ENCODE data around the gene ELP4. TPM values are rescaled to one million over a fixed set of nuclear protein-coding genes. Genes with fewer than 3 reads are reported as not detected.
A peak's percentile ranks its signal among the peaks of the same experiment; 100 is the strongest.
"Not testable (repeated sequence)": the region's sequence is repeated elsewhere in the genome, so short reads cannot be mapped to it uniquely, and the experiment has no call there.

ELP4 gene, protein sequence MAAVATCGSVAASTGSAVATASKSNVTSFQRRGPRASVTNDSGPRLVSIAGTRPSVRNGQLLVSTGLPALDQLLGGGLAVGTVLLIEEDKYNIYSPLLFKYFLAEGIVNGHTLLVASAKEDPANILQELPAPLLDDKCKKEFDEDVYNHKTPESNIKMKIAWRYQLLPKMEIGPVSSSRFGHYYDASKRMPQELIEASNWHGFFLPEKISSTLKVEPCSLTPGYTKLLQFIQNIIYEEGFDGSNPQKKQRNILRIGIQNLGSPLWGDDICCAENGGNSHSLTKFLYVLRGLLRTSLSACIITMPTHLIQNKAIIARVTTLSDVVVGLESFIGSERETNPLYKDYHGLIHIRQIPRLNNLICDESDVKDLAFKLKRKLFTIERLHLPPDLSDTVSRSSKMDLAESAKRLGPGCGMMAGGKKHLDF
- 26.4 TPM for polyA plus RNA-seq (ENCODE audit: insufficient read length)
- long read RNA-seq, donor 1, full-length matches to known transcripts, result 7 of 7 reads
- long read RNA-seq, donor 1, partial matches to known transcripts, result 0 of 7 reads
- long read RNA-seq, donor 1, other reads (novel, unspliced or antisense), result 0 of 7 reads
- long read RNA-seq, donor 2, full-length matches to known transcripts, result 7 of 7 reads
- long read RNA-seq, donor 2, partial matches to known transcripts, result 0 of 7 reads
- long read RNA-seq, donor 2, other reads (novel, unspliced or antisense), result 0 of 7 reads
- long read RNA-seq, donor 3, full-length matches to known transcripts, result 7 of 7 reads
- long read RNA-seq, donor 3, partial matches to known transcripts, result 0 of 7 reads
- long read RNA-seq, donor 3, other reads (novel, unspliced or antisense), result 0 of 7 reads
- long read RNA-seq, donor 4, full-length matches to known transcripts, result 1 of 1 reads
- long read RNA-seq, donor 4, partial matches to known transcripts, result 0 of 1 reads
- long read RNA-seq, donor 4, other reads (novel, unspliced or antisense), result 0 of 1 reads
- long read RNA-seq, donor 5, full-length matches to known transcripts, result 16 of 16 reads
- long read RNA-seq, donor 5, partial matches to known transcripts, result 0 of 16 reads
- long read RNA-seq, donor 5, other reads (novel, unspliced or antisense), result 0 of 16 reads
- long read RNA-seq, donor 6, full-length matches to known transcripts, result 11 of 11 reads
- long read RNA-seq, donor 6, partial matches to known transcripts, result 0 of 11 reads
- long read RNA-seq, donor 6, other reads (novel, unspliced or antisense), result 0 of 11 reads
- long read RNA-seq, donor 7, full-length matches to known transcripts, result 13 of 13 reads
- long read RNA-seq, donor 7, partial matches to known transcripts, result 0 of 13 reads
- long read RNA-seq, donor 7, other reads (novel, unspliced or antisense), result 0 of 13 reads
- long read RNA-seq, donor 8, full-length matches to known transcripts, result 2 of 2 reads
- long read RNA-seq, donor 8, partial matches to known transcripts, result 0 of 2 reads
- long read RNA-seq, donor 8, other reads (novel, unspliced or antisense), result 0 of 2 reads

DNA sequence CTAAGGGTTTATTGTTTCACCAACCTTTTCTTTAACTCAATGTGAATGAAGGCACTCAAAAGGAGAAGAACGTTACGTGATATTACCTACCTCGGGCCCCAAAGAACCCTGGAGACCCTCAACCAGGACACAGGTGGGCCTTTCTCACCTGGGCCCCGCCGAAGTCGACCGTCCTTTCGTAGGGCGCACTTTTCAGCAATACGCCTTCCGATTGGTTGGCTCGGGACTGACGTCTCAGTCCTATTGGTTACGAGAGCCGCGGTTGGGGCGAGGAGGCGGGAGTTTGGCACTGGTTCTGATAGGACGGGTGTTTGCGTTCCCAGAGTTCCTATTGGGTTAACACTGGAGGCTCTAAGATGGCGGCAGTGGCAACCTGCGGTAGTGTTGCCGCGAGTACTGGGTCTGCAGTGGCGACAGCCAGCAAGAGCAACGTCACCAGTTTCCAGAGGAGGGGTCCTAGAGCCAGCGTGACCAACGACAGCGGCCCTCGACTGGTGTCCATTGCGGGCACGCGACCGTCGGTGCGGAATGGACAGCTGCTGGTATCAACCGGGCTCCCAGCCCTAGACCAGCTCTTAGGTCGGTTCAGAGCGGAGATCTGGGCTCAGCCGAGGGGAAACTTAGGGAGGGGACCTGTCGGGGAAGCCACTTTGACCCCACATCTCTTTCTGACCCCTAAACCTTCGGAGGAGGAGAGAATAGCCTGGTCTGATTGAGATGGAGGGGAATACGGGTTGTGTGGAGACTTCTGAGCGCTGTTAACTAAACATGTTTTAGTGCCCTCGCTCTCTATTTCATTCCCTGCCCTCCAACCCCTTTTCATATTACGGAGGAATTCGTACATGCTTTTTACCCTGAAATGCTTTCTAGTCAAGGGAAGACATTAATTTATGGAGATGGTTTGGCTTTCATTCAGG lies at the start of gene ELP4, which contains the start of gene IMMP1L:
Gene ELP4 (plus strand): TSS at position 339 of the 917 bp plus-strand sequence. CDS start 18 bp downstream, at position 357.
Gene IMMP1L (minus strand): TSS at position 194 of the 917 bp plus-strand sequence. CDS start 46,346 bp downstream, outside the sequence.
- DNase-seq, result peak; percentile 98

DNA sequence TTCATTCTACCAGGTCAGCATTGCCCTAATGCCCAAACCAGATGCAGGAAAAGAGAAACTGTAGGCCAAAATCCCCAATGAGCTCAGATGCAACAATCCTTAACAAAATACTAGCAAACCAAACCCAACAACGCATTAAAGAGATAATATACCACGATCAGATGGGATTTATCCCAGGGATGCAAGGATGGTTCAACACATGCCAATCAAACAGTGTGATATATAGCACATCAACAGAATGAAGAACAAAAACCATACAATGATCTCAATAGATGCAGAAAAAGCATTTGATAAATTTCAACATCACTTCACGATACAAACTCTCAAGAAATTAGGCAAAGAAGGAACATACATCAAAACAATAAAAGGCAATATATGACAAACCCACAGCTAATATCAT lies 45.1 kb upstream of the ELP4 start:
- DNase-seq, result no peak

DNA sequence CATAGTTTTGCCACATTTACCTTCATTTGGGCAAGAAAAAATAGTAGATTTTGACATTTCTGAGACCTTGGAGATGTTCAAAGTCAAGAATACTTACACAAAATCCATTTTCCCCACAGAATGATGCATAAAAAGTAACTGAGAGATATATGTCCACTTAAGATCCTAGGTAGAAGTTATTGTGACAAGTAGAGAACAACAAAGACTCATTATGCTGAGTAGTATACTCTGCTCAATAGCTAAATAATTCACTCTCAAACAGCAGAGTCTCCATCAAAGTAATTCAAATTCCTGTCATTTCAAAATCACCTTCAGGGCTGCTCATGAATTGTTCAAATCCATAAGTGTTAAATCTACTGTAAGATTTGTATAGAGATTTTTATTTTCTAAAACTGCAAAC lies 35.5 kb upstream of the ELP4 start:
- no peak for DNase-seq

DNA sequence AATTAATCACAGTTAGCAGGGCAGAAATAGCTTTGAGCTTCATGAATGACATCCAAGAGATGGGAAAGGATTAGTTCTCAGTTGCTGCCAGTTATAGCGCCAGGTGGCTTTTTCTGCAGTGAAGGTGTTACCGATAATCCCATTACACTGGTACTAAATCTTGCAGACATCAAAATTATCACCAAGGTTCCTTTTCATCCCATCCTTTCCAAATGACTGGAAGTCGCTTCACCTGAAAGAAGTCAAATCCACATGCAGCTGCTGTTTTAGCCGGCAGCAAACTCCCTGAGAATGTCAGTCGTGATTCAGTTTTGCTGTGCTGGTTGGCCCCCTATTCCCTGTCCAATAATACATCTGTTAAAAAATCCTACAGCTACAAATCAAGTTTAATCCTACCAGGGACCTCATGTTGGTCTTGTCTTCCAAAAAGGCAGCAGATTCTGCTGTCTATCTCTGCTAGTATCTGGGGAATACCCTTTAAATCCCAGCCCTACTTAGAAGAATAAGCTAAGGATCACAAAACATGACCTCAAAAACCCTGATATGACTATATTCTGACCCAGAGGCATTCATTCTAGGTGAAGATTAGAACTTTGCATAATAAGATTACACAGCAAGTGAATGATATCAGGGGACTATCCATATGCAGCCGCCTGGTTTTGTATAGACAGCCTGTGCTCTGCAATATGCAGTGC lies 31.9 kb upstream of the ELP4 start:
- no peak for DNase-seq

DNA sequence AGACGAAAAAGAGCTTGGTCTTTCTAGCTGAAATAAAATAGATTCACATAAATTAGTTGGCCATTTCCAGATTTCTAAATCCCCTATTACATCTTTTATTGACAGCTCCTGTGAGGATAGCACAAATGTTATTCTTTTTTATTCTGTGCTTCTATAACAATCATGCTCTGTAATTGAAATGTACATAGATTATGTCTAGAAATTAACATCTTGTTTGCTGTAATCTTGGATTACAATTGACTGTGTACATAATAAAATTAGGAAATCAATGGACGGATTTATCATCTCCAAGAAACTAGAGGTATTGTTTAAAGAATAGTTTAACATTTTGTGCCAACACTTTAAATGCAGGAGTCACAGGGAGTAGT lies 31.4 kb upstream of the ELP4 start:
- no peak for DNase-seq

DNA sequence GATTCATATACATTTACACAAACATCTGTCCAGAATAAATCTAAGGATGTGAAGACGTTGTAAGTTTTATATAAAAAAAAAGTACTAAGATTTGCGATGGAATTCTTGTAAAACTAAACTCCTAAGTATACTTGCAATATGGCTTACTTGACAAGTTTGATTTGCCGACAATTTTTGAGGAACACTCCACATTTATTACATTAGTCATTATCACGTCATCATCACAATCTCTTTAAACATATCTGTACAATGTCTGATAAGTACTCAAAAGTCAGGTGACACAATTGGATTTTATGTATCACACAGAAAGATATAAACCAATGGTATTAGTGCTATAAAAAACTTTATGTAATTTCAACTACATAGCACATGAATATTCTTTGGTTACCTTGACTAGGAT lies 30.5 kb upstream of the ELP4 start:
- no peak for DNase-seq

DNA sequence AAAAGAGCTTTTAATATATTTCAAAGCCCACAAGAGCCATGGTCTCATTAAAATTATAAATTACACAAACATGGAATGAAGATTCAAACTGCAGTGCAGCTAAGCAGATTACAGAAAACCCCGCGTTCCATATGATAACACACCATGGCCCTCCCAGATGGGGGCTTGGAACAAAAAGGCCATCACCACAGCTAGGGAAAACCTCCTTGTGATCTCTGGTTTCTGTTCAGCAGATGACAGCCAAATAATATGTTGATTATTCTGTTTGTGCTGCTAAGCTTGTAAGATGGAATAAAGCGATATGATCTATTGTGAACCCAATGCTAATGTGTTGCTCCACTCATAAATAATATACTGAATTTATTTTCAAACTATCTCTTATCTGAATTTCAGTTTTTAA lies 28.6 kb upstream of the ELP4 start:
- no peak for DNase-seq

DNA sequence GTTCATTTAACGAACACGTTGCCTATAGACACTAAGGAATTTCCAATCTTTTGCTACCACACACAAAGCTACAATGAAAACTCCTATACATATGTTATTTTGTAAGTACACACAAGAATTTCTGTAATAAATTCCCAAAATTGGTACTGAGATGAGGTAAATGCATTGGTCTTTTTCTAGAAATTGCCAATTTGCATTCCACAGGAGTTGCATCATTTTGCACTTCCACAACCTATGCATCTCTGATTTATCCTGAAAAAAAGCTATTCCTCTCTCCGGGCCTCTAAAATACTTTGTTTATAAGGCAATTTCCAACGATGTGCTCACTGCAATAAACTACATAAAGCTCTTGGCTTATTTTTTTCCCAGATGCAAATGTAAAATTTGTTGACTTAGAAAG lies 25.1 kb upstream of the ELP4 start:
- DNase-seq, result no peak

DNA sequence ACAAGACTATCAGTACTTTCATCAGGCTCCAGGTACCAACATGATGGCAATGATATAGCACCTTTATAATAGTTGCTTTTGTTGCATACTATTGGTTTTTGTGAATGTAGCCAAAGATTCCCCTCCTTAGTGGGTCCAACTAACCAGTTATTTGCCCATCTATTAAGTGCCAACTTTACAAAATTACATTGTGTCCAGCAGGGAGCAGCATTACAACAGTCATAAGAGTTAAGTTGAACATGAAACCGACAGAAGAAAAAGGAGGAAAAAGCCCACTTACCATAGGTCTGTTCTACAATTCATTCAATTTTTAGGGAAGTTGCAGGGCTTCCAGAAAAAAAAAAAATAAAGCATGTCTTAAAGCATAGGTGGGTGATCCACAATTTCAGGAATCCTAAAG lies 21.7 kb upstream of the ELP4 start:
- DNase-seq, result peak; percentile 32

DNA sequence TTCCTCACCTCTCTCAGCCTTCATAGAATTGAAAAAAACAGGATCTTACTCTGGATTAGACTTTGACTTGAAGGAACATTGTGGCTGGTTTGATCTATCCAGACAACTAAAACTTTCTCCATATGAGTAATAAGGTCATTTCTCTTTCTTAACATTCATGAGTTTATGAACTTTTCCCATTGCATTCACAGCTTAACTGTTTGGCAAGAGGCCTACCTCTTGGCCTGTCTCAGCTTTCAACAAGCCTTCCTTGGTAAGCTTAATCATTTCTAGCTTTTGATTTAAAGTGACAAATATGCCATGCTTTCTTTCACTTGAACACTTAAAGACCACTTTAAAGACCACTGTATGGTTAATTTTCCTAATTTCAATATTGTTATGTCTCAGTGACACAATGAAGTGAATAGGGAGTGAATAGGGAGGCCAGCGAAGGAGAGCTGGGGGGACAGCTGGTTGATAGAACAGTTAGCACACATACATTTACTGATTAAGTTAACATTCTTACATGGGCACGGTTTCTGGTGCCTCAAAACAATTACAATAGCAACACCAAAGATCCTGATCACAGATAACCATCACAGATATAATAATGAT lies 17.1 kb upstream of the ELP4 start:
- no peak for DNase-seq

DNA sequence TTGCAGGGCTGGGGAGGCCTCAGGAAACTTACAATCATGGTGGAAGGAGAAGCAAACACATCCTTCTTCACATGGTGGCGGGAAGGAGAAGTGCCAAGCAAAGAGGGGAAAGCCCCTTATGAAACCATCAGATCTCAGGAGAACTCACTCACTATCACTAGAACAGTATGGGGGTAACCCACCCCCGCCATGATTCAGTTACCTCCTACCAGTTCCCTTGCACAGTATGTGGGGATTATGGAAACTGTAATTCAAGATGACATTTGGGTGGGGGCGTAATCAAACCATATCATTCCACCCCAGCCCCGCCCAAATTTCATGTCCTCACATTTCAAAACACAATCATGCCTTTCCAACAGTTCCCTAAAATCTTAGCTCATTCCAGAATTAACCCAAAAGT lies 16.3 kb upstream of the ELP4 start:
- no peak for DNase-seq

DNA sequence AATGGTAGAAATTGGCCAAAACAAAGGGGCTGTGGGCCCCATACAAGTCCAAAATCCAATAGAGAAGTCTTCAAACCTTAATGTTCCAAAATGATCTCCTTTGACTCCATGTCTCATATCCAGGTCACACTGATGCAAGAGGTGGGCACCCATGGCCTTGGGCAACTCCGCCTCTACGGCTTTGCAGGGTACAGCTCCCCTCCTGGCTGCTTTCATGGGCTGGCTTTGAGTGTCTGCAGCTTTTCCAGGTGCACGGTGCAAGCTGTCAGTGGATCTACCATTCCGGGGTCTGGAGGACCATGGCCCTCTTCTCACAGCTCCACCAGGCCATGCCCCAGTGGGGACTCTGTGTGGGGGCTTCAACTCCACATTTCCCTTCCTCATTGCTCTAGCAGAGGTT lies 15.8 kb upstream of the ELP4 start:
- not testable (repeated sequence) for DNase-seq

DNA sequence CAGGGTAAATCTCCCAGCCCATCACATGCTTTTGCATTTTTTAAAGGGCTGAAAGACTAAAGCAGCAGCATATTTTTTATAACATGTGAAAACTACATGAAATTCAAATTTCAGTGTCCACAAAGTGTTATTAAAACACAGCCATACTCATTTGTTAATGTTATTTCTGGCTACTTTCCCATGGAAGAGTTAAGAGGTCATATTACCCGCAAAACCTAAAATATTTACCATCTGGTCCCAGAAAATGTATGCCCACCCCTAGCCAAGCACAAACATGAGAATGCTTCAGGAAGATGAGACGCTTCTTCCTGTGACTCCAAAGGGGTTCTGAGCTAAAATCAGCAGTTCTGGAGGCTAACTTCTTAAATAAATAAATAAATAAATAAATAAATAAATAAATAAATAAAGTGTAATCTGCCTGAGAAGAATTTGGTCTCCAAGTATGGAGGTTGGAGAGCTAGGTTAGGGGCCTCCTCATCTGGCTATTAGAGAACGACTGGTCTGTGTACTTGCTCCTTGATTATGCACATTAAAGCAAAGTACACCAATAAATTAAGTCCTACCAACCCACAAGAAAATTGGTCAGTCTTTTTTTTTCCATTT lies 9.9 kb upstream of the ELP4 start:
- DNase-seq, result no peak

DNA sequence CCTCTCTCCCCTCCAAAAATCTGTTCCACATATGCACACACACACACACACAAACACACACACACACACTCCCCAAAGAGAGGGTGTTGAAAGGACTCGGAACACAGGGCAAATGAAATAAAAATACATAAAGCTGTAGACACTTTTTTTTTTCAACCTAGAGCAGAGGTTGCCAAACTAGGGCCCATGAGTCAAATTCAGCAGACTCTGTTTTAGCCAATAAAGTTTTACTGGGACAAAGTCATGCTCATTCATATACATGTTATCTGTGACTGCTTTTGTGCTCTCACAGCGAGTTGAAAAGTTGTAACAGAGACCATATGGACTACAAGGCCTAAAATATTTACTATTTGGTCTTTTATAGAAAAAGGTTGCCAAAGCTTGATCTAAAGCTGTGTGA lies 9.0 kb upstream of the ELP4 start:
- DNase-seq, result no peak

DNA sequence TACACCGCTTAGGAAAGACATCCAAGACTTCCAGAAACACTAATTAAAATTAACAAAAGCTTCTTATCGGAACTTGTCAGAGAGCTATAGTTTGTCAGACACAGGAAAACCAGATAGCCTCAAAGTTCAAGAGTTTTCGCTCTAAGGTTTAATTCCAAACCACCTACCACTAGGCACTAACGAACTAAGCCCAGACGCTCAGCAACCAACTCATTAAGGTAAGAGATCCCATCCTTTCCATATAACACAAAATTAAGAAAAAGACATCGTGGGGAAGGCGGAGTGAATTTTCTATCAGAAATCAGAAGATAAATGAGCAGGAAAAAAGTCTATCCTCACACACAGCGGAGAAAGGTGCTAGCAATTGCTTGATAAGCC lies 527 bp upstream of the ELP4 start:
- peak; percentile 42 for DNase-seq

DNA sequence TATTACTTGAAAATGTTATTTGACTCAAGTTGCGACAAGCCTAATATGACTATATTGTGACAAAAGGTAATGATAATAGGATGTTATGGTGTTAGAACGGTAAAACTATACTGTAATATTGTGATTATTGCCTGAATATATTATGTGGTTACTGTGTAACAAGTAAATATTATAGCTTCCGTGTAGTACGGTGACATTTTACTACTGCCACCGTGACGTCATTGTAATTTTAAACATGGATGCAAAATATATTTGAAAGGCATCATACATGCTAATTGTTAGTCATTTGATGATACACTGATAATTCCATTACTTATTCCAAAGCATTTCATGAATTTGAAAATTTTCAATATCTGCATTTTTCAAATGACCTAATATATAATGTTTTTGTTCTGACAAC lies 2.5 kb downstream of the ELP4 start:
- DNase-seq, result no peak

DNA sequence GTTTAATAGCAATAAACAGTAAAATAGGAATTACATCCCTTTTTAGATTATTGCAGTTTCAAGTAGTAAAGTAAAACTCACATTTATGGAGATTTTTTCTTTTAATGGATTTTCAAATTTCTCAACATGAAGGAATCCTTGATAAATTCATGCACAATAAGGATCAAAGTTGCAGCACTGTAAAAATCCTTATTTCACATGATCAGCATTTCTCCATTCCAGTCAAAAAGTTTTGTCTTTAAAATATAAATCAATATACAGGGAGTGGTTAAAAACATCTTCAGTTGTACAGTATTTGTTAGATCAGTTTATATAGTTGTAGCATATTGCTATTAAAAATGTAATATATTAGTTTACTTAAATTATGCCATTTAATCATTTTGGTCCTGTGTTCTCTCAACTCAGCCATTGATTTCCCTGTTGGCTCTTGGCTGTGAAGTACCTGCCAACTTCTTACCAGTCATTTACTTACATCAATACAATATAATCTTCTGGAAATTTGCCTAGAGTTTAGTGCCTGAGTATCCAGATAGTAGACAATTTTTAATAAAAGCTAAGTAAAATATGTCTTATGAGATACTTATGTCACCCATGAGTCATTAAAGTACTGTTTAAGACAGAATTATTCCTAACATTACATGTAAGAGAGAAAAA lies 12.1 kb downstream of the ELP4 start:
- DNase-seq, result no peak

DNA sequence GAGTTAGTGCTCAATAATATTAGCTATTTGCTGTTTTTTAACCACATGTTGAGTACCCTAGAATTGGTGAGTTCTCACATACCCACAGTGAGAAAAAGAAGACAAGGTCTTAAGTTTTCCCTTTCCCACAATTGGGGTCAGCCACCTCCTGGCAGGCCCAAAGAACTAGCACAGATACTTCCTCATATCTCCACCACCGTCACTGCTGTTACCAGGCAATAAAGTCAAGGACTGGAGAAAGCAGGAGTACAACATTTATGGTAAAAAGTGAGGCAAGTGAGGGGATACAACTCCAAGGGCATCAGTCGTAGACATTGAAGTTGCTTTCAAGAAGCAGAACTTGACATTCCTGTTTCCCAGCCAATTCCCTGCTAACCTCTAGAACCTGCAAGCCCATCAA lies 19.6 kb downstream of the ELP4 start:
- no peak for DNase-seq

DNA sequence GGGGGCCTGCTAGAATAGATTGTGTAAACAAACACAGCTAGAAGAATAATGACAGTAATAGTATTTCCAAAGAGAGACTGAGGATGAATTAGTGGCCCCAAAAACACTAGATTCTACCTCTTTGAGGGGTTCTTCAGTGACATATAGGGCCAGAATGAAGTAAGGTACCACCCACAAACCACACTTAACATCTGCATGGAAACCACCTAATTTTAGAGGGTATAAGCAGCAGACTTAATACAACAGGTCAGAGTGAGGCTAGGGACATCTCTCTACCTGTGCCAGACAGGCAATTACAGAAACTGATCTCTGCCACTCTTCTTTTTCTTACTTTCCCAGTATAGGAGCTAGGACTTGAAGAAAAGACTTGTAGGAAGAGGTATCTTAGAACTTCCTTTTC lies 20.1 kb downstream of the ELP4 start:
- DNase-seq, result no peak

All from left kidney (tissue), 8 donors.